MG63 (cell line): Measurements from ENCODE around the gene LCN15. TPM values are rescaled to one million over a fixed set of nuclear protein-coding genes. Genes with fewer than 3 reads are reported as not detected.
A peak's percentile ranks its signal among the peaks of the same experiment; 100 is the strongest.
"Not testable (repeated sequence)": the region's sequence is repeated elsewhere in the genome, so short reads cannot be mapped to it uniquely, and the experiment has no call there.

Experiments
- DNase-seq: peaks from one replicate; pipeline ENCODE4 v3.0.0-alpha.2; 2020
- H3K27me3 ChIP-seq: fragments of 250-450 bp; sonication (Bioruptor Pico); 2 replicates; pipeline ENCODE4 v1.5.1; 2020; ENCODE audit warnings: mild to moderate bottlenecking, moderate library complexity
- H3K36me3 ChIP-seq: fragments of 250-450 bp; sonication (Bioruptor Pico); 2 replicates; pipeline ENCODE4 v1.5.1; 2020; ENCODE audit warnings: mild to moderate bottlenecking, moderate library complexity
- H3K4me3 ChIP-seq: fragments of 250-450 bp; sonication (Bioruptor Pico); 2 replicates; pipeline ENCODE4 v1.5.1; 2020; ENCODE audit warnings: mild to moderate bottlenecking, moderate library complexity
- H3K9me3 ChIP-seq: fragments of 250-450 bp; sonication (Bioruptor Pico); 2 replicates; pipeline ENCODE4 v1.5.1; 2020; ENCODE audit warnings: mild to moderate bottlenecking, moderate library complexity
- total RNA-seq: library from RNA; depleted of rRNA; stranded (reverse); fragments of >200 nt; shearing (Covaris generic); gene quantifications from 2 replicates; pipeline ENCODE4 v1.2.3, GENCODE V29; 2014; ENCODE audit warnings: low replicate concordance

Gene LCN15
- total RNA-seq, 1 experiment from 2014 or later = not detected

- no peaks in the 10 kb centered on the region for H3K36me3 ChIP-seq
- H3K4me3 ChIP-seq = no peak overlapping the region
- no peak for DNase-seq
- peaks cover 8% of the 10 kb centered on the region; the same call in 1 of the 2 replicates for H3K27me3 ChIP-seq
- H3K9me3 ChIP-seq = no peaks in the 10 kb centered on the region
Observed at GRCh38 chr9:136763649-136764035, 676 bp downstream of the LCN15 start.

- Histone ChIP-seq H3K4me3 (no peak overlapping the region), H3K9me3 (no peaks in the 10 kb centered on the region), H3K36me3 (no peaks in the 10 kb centered on the region), H3K27me3 (peaks cover 6% of the 10 kb centered on the region; the same call in 1 of the 2 replicates)
- peak; percentile 25 for DNase-seq
Observed at GRCh38 chr9:136762915-136763648, 1.2 kb downstream of the LCN15 start.

- no peaks in the 10 kb centered on the region for H3K9me3 ChIP-seq
- DNase-seq = no peak
- H3K27me3 ChIP-seq = no peaks in the 10 kb centered on the region
- no peaks in the 10 kb centered on the region for H3K36me3 ChIP-seq
- no peak overlapping the region for H3K4me3 ChIP-seq
Observed at GRCh38 chr9:136762221-136762691, 2.1 kb downstream of the LCN15 start.

GRCh38 chr9:136761545-136761981, 2.8 kb downstream of the LCN15 start:
- Histone ChIP-seq H3K4me3 (no peak overlapping the region), H3K9me3 (no peaks in the 10 kb centered on the region)
- DNase-seq = no peak

GRCh38 chr9:136760834-136761544, 3.3 kb downstream of the LCN15 start:
- not testable (repeated sequence) for H3K9me3 ChIP-seq, H3K4me3 ChIP-seq
- DNase-seq = peak; percentile 70

More at GRCh38 chr9:136761545-136761981, 2.8 kb downstream of the LCN15 start:
- no peaks in the 10 kb centered on the region for H3K27me3 ChIP-seq
- H3K36me3 ChIP-seq = no peaks in the 10 kb centered on the region

GRCh38 chr9:136760424-136760823, 3.9 kb downstream of the LCN15 start:
- no peaks in the 10 kb centered on the region for H3K9me3 ChIP-seq
- H3K36me3 ChIP-seq = no peaks in the 10 kb centered on the region
- H3K4me3 ChIP-seq = no peak overlapping the region
- no peaks in the 10 kb centered on the region for H3K27me3 ChIP-seq
- no peak for DNase-seq

More at GRCh38 chr9:136760834-136761544, 3.3 kb downstream of the LCN15 start:
- not testable (repeated sequence) for H3K36me3 ChIP-seq, H3K27me3 ChIP-seq

GRCh38 chr9:136759436-136760325, 4.6 kb downstream of the LCN15 start:
- H3K9me3 ChIP-seq = no peaks in the 10 kb centered on the region
- no peak for DNase-seq
- H3K36me3 ChIP-seq = no peaks in the 10 kb centered on the region
- H3K27me3 ChIP-seq = no peaks in the 10 kb centered on the region
- H3K4me3 ChIP-seq = no peak overlapping the region

- H3K36me3 ChIP-seq = no peaks in the 10 kb centered on the region
- no peaks in the 10 kb centered on the region for H3K27me3 ChIP-seq
- no peak for DNase-seq
- H3K9me3 ChIP-seq = no peaks in the 10 kb centered on the region
- no peak overlapping the region for H3K4me3 ChIP-seq
Observed at GRCh38 chr9:136759001-136759400, 5.3 kb downstream of the LCN15 start.

GRCh38 chr9:136757751-136758140, 6.6 kb downstream of the LCN15 start:
- no peak for DNase-seq
- H3K27me3 ChIP-seq = no peaks in the 10 kb centered on the region
- no peaks in the 10 kb centered on the region for H3K36me3 ChIP-seq
- no peak overlapping the region for H3K4me3 ChIP-seq
- no peaks in the 10 kb centered on the region for H3K9me3 ChIP-seq

GRCh38 chr9:136757328-136757727, 7.0 kb downstream of the LCN15 start:
- H3K9me3 ChIP-seq = no peaks in the 10 kb centered on the region
- no peak for DNase-seq
- no peaks in the 10 kb centered on the region for H3K27me3 ChIP-seq
- no peaks in the 10 kb centered on the region for H3K36me3 ChIP-seq
- no peak overlapping the region for H3K4me3 ChIP-seq

GRCh38 chr9:136756836-136757235, 7.5 kb downstream of the LCN15 start:
- no peak for DNase-seq
- Histone ChIP-seq H3K4me3 (no peak overlapping the region), H3K36me3 (no peaks in the 10 kb centered on the region)

GRCh38 chr9:136756134-136756438, 8.2 kb downstream of the LCN15 start:
- no peaks in the 10 kb centered on the region for H3K27me3 ChIP-seq
- no peak overlapping the region for H3K4me3 ChIP-seq
- H3K36me3 ChIP-seq = no peaks in the 10 kb centered on the region
- DNase-seq = no peak
- H3K9me3 ChIP-seq = 0 out of 2 replicates have a peak, but pooled peaks cover 3% of the 10 kb centered on the region

More at GRCh38 chr9:136756836-136757235, 7.5 kb downstream of the LCN15 start:
- Histone ChIP-seq H3K9me3 (0 out of 2 replicates have a peak, but pooled peaks cover under 1% of the 10 kb centered on the region), H3K27me3 (no peaks in the 10 kb centered on the region)

- H3K36me3 ChIP-seq, H3K27me3 ChIP-seq, H3K9me3 ChIP-seq, H3K4me3 ChIP-seq, DNase-seq: not testable (repeated sequence)
Observed at GRCh38 chr9:136755302-136756133, 8.8 kb downstream of the LCN15 start.

GRCh38 chr9:136754626-136755301, 9.6 kb downstream of the LCN15 start:
- no peaks in the 10 kb centered on the region for H3K27me3 ChIP-seq
- 0 out of 2 replicates have a peak, but pooled peaks cover 3% of the 10 kb centered on the region for H3K9me3 ChIP-seq
- H3K4me3 ChIP-seq = no peak overlapping the region
- no peak for DNase-seq
- no peaks in the 10 kb centered on the region for H3K36me3 ChIP-seq

GRCh38 chr9:136754059-136754572, 10.2 kb downstream of the LCN15 start:
- Histone ChIP-seq H3K27me3 (no peaks in the 10 kb centered on the region), H3K4me3 (no peak overlapping the region), H3K9me3 (0 out of 2 replicates have a peak, but pooled peaks cover 3% of the 10 kb centered on the region), H3K36me3 (no peaks in the 10 kb centered on the region)
- no peak for DNase-seq
